Fibroblast of pulmonary artery (primary cell): ENCODE results near the gene GABPB1.
A peak's percentile ranks its signal among the peaks of the same experiment; 100 is the strongest.

ENCODE experiments used
- DNase-seq: peaks from one replicate; pipeline ENCODE4 v3.0.0-alpha.2; 2010; ENCODE audit warnings: low read depth
- H3K4me3 ChIP-seq: replicated peaks from 2 replicates; pipeline ENCODE4 v1.5.1; 2011; ENCODE audit warnings: low read depth, mild to moderate bottlenecking, control low read depth, low read length, moderate library complexity
- TF ChIP-seq, protein P1 (sequence below): IDR thresholded peaks from 2 replicates; pipeline ENCODE4 v1.5.1; 2011; ENCODE audit warnings: mild to moderate bottlenecking, control low read depth, low read length, inconsistent platforms; ENCODE audit errors: missing control alignments

GABPB1 gene

GRCh38 chr15:50344006-50344464 is 11.0 kb downstream of the GABPB1 start:
- TF ChIP-seq, protein P1, sequence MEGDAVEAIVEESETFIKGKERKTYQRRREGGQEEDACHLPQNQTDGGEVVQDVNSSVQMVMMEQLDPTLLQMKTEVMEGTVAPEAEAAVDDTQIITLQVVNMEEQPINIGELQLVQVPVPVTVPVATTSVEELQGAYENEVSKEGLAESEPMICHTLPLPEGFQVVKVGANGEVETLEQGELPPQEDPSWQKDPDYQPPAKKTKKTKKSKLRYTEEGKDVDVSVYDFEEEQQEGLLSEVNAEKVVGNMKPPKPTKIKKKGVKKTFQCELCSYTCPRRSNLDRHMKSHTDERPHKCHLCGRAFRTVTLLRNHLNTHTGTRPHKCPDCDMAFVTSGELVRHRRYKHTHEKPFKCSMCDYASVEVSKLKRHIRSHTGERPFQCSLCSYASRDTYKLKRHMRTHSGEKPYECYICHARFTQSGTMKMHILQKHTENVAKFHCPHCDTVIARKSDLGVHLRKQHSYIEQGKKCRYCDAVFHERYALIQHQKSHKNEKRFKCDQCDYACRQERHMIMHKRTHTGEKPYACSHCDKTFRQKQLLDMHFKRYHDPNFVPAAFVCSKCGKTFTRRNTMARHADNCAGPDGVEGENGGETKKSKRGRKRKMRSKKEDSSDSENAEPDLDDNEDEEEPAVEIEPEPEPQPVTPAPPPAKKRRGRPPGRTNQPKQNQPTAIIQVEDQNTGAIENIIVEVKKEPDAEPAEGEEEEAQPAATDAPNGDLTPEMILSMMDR = no peak
- no peak for DNase-seq
- H3K4me3 ChIP-seq = no peak overlapping the region

- DNase-seq = no peak
- TF ChIP-seq, protein P1 = no peak
- H3K4me3 ChIP-seq = no peak overlapping the region
Observed at GRCh38 chr15:50341616-50342136, 13.3 kb downstream of the GABPB1 start.

- TF ChIP-seq, protein P1 = no peak
- no peak for DNase-seq
- H3K4me3 ChIP-seq = no peak overlapping the region
Observed at GRCh38 chr15:50340416-50340815, 14.6 kb downstream of the GABPB1 start.

DNA sequence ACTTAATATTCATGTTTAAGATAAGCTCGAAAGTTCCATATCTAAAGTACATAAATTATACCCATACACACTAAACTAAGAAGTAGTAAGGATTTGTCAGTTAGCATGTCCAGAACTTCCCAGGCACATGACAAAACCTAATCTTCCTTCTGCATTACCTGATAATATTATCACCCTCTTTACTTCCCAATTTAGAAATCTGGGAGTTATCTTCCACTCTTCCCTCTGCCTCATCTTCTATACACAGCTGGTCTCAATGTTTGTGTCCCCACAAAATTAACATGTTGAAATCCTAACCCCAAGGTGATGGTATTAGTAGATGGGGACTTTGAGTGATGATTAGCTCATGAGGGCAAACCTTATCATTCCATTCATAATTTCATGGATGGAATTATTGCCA is 15.3 kb downstream of the GABPB1 start:
- no peak for DNase-seq
- no peak overlapping the region for H3K4me3 ChIP-seq
- TF ChIP-seq, protein P1 = no peak

DNA sequence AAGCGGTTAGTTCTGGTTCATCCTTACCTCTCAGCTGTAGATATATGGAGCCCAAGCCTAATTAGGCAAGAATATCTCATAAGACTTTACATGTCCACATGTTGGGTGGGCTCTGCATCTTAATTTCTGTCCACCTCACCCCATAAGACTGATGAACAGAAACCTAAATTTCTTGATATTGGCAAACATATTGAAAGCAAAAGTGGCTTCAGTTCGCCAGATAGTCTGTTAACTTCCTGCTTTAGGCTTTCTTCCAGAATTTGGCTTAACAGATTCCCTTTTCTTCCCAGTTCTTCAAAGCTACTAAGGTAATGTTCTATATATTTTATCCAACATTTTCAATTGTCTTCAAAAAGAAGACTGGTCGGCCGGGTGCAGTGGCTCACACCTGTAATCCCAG is 19.7 kb downstream of the GABPB1 start:
- DNase-seq = no peak
- TF ChIP-seq, protein P1 = no peak
- H3K4me3 ChIP-seq = no peak overlapping the region

DNA sequence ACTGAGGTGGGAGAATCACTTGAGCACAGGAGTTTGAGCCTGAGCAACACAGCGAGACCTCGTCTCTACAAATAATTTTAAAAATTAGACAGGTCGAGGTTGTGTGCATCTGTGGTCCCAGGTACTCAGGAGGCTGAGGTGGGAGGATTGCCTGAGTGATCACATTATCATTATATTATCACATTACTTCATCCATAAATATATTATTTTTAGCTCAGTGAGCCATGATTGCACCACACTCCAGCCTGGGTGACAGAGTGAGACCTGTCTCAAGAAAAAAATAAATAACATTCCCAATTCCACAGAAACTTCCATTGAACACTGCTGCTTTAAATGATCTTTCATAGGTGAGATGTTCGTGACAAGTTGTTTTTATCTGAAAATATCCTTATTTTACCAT is 21.8 kb downstream of the GABPB1 start:
- TF ChIP-seq, protein P1 = no peak

GRCh38 chr15:50330921-50331320 is 24.1 kb downstream of the GABPB1 start:
- DNase-seq = peak; percentile 20
- H3K4me3 ChIP-seq = no peak overlapping the region
- TF ChIP-seq, protein P1 = no peak

More for the DNA sequence above, 21.8 kb downstream of the GABPB1 start:
- H3K4me3 ChIP-seq = no peak overlapping the region
- DNase-seq = no peak
